ENCODE results near the gene TBC1D9. TPM values are rescaled to one million over a fixed set of nuclear protein-coding genes. Genes with fewer than 3 reads are reported as not detected.

The TBC1D9 gene
- total and polyA plus RNA-seq, 2 donors (not counting 1 experiment from before 2014, with no cell fraction given) = 48.9 to 235 TPM

DNA sequence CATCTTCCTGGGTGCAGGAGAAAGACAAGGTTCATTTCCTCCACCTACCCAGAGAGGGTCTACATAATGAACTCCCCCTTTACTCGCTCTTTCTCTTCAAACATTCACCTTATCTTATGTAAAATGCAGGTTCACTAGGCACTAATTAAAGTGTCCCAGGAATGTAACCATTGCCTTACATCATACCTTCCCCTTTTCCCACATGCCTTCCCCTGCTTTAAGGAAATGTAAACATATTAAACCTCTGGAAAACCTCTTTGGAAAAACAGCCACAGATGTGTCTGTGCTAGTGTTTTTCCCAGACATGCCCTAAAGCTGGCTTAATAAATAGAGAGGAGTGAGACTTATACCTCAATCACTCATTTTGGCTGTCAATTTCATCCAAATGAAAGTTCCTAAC is 15.8 kb downstream of the TBC1D9 start:
- POLR2A ChIA-PET = interaction anchor here (0.7 to 1.0 kb wide), 2 partner anchors 16 to 20 kb away, joined by 3 read pairs; no protein-coding TSS in a partner anchor
- no peak for TF ChIP-seq EZH2 (IDR thresholded peaks at IDR 0.05; ENCODE audit: borderline replicate concordance, insufficient read depth, low read depth, low read length, poor library complexity, severe bottlenecking)
- TF ChIP-seq, protein P1, sequence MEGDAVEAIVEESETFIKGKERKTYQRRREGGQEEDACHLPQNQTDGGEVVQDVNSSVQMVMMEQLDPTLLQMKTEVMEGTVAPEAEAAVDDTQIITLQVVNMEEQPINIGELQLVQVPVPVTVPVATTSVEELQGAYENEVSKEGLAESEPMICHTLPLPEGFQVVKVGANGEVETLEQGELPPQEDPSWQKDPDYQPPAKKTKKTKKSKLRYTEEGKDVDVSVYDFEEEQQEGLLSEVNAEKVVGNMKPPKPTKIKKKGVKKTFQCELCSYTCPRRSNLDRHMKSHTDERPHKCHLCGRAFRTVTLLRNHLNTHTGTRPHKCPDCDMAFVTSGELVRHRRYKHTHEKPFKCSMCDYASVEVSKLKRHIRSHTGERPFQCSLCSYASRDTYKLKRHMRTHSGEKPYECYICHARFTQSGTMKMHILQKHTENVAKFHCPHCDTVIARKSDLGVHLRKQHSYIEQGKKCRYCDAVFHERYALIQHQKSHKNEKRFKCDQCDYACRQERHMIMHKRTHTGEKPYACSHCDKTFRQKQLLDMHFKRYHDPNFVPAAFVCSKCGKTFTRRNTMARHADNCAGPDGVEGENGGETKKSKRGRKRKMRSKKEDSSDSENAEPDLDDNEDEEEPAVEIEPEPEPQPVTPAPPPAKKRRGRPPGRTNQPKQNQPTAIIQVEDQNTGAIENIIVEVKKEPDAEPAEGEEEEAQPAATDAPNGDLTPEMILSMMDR (IDR thresholded peaks at IDR 0.05) = no peak

DNA sequence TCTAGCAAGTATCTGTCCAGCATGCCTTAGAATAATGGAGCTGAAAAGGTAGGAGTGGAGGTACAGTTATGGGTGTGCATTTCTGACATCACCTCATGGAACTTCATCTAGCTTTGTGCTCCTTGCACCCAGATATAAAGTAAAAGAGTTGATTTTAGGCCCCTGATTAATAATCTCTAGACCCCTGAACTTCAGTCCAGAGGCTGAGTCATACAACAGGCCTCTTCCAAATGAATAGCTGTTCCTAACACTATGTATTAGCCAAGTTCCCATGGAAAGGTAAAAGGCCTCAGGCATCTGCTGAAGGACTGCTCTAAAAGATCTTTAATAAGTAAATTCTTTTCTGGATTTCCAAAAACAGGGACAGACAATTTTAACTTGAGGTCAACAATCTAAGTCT is 16.2 kb downstream of the TBC1D9 start:
- H3K4me1 ChIP-seq (ENCODE audit: control insufficient read depth in 2 of 2, insufficient read depth in 2 of 2, low read length in 2 of 2) = peaks cover 78 to 80% of the 10 kb centered on the region in 2 donors
- Mint-ChIP-seq H3K27me3 (no peaks in the 10 kb centered on the region), H3K4me1 (peaks cover 91% of the 10 kb centered on the region), H3K27ac (peak overlapping the region; percentile 94), H3K4me3 (peak overlapping the region; percentile 13), H3K9me3 (ENCODE audit: insufficient read depth) (no peaks in the 10 kb centered on the region)
- intact Hi-C loops (cut with micrococcal nuclease) = loop anchor here (5.0 to 10.0 kb wide), 3 partner anchors 33 to 215 kb away; partner anchors contain the start of gene ELMOD2
- no peak overlapping the region for H2AFZ ChIP-seq (ENCODE audit: insufficient read depth, low read depth, low read length, poor library complexity, severe bottlenecking)
- ChIA-PET POLR2A (interaction anchor here (1.0 kb wide), 1 partner anchor 19 kb away, joined by 3 read pairs; no protein-coding TSS in a partner anchor), CTCF (interaction anchor here (0.5 to 2.1 kb wide), 10 partner anchors 8 to 111 kb away, joined by 3 to 8 read pairs (median 4); partner anchors contain the start of gene TBC1D9)
- H3K9ac ChIP-seq (ENCODE audit: low read length) = no peak overlapping the region
- no peak overlapping the region for H3K4me3 ChIP-seq (ENCODE audit: control extremely low read depth in 1 of 5, extremely low read depth in 1 of 5, insufficient read depth in 1 of 5, low read depth in 2 of 5, low read length in 4 of 5)
- H3K79me2 ChIP-seq (ENCODE audit: control insufficient read depth, insufficient read depth, low read length) = peaks cover 91% of the 10 kb centered on the region
- no peaks in the 10 kb centered on the region for H3K36me3 ChIP-seq (replicated peaks in 1 of 2; ENCODE audit: control extremely low read depth in 1 of 2, control insufficient read depth in 1 of 2, extremely low read depth in 1 of 2, insufficient read depth in 2 of 2, low read length in 1 of 2)
- peak overlapping the region; percentile 31 for H3K4me2 ChIP-seq (replicated peaks; ENCODE audit: low read depth, low read length, poor library complexity, severe bottlenecking)
- DNase-seq (no peak), ATAC-seq (ENCODE audit: low read depth) (no peak)
- no peaks in the 10 kb centered on the region for H3K9me3 ChIP-seq (ENCODE audit: control extremely low read depth in 1 of 3, control insufficient read depth in 2 of 3, insufficient read depth in 1 of 3, low read length in 2 of 3)
- peak overlapping the region; percentile 89 to 91 for H3K27ac ChIP-seq (ENCODE audit: low read length in 2 of 2)
- H4K20me1 ChIP-seq (ENCODE audit: control insufficient read depth, insufficient read depth, low read length, poor library complexity, severe bottlenecking) = peaks cover 16% of the 10 kb centered on the region
- TF ChIP-seq, protein P1 (IDR thresholded peaks at IDR 0.05) = no peak
- TF ChIP-seq EZH2 (IDR thresholded peaks at IDR 0.05; ENCODE audit: borderline replicate concordance, insufficient read depth, low read depth, low read length, poor library complexity, severe bottlenecking) = no peak
- no peaks in the 10 kb centered on the region for H3K27me3 ChIP-seq (replicated peaks in 1 of 4; ENCODE audit: control extremely low read depth in 1 of 4, control insufficient read depth in 3 of 4, insufficient read depth in 4 of 4, low read length in 3 of 4)

More for the DNA sequence above, 15.8 kb downstream of the TBC1D9 start:
- CTCF ChIA-PET = interaction anchor here (0.5 to 2.1 kb wide), 8 partner anchors 9 to 111 kb away, joined by 3 to 8 read pairs (median 4); partner anchors contain the start of gene TBC1D9
- Histone ChIP-seq H2AFZ (ENCODE audit: insufficient read depth, low read depth, low read length, poor library complexity, severe bottlenecking) (no peak overlapping the region), H3K27ac (ENCODE audit: low read length in 2 of 2) (peak overlapping the region; percentile 89 to 91), H3K4me3 (ENCODE audit: control extremely low read depth in 1 of 5, extremely low read depth in 1 of 5, insufficient read depth in 1 of 5, low read depth in 2 of 5, low read length in 4 of 5) (no peak overlapping the region), H3K4me2 (replicated peaks; ENCODE audit: low read depth, low read length, poor library complexity, severe bottlenecking) (no peak overlapping the region), H3K79me2 (ENCODE audit: control insufficient read depth, insufficient read depth, low read length) (peaks cover 91% of the 10 kb centered on the region), H4K20me1 (ENCODE audit: control insufficient read depth, insufficient read depth, low read length, poor library complexity, severe bottlenecking) (peaks cover 13% of the 10 kb centered on the region), H3K27me3 (replicated peaks in 1 of 4; ENCODE audit: control extremely low read depth in 1 of 4, control insufficient read depth in 3 of 4, insufficient read depth in 4 of 4, low read length in 3 of 4) (no peaks in the 10 kb centered on the region), H3K9me3 (ENCODE audit: control extremely low read depth in 1 of 3, control insufficient read depth in 2 of 3, insufficient read depth in 1 of 3, low read length in 2 of 3) (no peaks in the 10 kb centered on the region), H3K9ac (ENCODE audit: low read length) (no peak overlapping the region), H3K36me3 (replicated peaks in 1 of 2; ENCODE audit: control extremely low read depth in 1 of 2, control insufficient read depth in 1 of 2, extremely low read depth in 1 of 2, insufficient read depth in 2 of 2, low read length in 1 of 2) (no peaks in the 10 kb centered on the region), H3K4me1 (ENCODE audit: control insufficient read depth in 2 of 2, insufficient read depth in 2 of 2, low read length in 2 of 2) (peaks cover 82 to 84% of the 10 kb centered on the region in 2 donors)
- ATAC-seq (ENCODE audit: low read depth) = no peak
- no peaks in the 10 kb centered on the region for H3K27me3 Mint-ChIP-seq
- peak overlapping the region; percentile 2 for H3K4me3 Mint-ChIP-seq
- peaks cover 92% of the 10 kb centered on the region for H3K4me1 Mint-ChIP-seq
- no peaks in the 10 kb centered on the region for H3K9me3 Mint-ChIP-seq (ENCODE audit: insufficient read depth)
- peak overlapping the region; percentile 94 for H3K27ac Mint-ChIP-seq
- no peak for DNase-seq
- WGBS (ENCODE audit: insufficient coverage) = 100% methylated on average over 1 of the region's 1 CpG
- intact Hi-C loops (cut with micrococcal nuclease) = loop anchor here (5.0 to 10.0 kb wide), 3 partner anchors 33 to 216 kb away; partner anchors contain the start of gene ELMOD2

Data from B cell (primary cell).